ENCODE measurements around the gene CYFIP2.

DNA sequence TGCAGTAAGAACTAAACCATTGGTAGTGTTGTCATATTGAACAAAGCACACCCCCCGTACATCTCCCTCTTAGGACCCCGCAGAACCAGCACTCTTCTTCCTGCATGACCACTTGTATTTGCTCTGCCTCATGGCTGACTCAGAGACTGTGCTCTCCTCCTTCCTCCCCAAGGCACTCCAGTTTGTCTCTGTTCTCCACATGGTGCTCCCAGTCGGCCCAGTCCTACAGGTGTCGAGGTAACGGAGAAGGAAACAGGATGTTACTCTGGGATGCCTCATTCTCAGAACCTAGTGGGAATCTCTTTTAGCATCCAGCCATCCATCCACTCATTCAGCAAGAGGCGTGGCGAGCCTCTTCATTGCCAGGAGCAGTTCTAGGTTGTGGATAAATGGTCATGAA is 97.1 kb downstream of the CYFIP2 start:
- TF ChIP-seq EZH2 (IDR thresholded peaks at IDR 0.05; ENCODE audit: insufficient read depth, poor library complexity, severe bottlenecking) (no peak), EZH2phosphoT487 (IDR thresholded peaks at IDR 0.05; ENCODE audit: insufficient read depth, low read depth) (no peak)
